ENCODE data around the gene ZNF792. TPM values are rescaled to one million over a fixed set of nuclear protein-coding genes. Genes with fewer than 3 reads are reported as not detected.

The ZNF792 gene
- total RNA-seq, 1 donor from 2014 or later: 3.3 TPM

GRCh38 chr19:34960103-34960805, 3.8 kb downstream of the ZNF792 start:
- H3K4me3 ChIP-seq (ENCODE audit: low read depth, low read length): no peak overlapping the region
- no peak for DNase-seq (ENCODE audit: low read depth)
- no peak for TF ChIP-seq CTCF (conservative IDR thresholded peaks at IDR 0.05; ENCODE audit: low read depth, low read length)

- no peak for DNase-seq (ENCODE audit: low read depth)
- TF ChIP-seq CTCF (conservative IDR thresholded peaks at IDR 0.05; ENCODE audit: low read depth, low read length): no peak
- H3K4me3 ChIP-seq (ENCODE audit: low read depth, low read length): no peak overlapping the region
These were observed 5.0 kb downstream of the ZNF792 start for GRCh38 chr19:34959021-34959420.

- DNase-seq (ENCODE audit: low read depth): no peak
- no peak for TF ChIP-seq CTCF (conservative IDR thresholded peaks at IDR 0.05; ENCODE audit: low read depth, low read length)
- no peak overlapping the region for H3K4me3 ChIP-seq (ENCODE audit: low read depth, low read length)
These were observed 5.9 kb downstream of the ZNF792 start for GRCh38 chr19:34957830-34958751.

GRCh38 chr19:34953092-34953491, 10.9 kb downstream of the ZNF792 start:
- DNase-seq (ENCODE audit: low read depth): no peak
- TF ChIP-seq CTCF (conservative IDR thresholded peaks at IDR 0.05; ENCODE audit: low read depth, low read length): no peak
- H3K4me3 ChIP-seq (ENCODE audit: low read depth, low read length): no peak overlapping the region

- H3K4me3 ChIP-seq (ENCODE audit: low read depth, low read length): no peak overlapping the region
- no peak for DNase-seq (ENCODE audit: low read depth)
- TF ChIP-seq CTCF (conservative IDR thresholded peaks at IDR 0.05; ENCODE audit: low read depth, low read length): no peak
These were observed 20.0 kb downstream of the ZNF792 start for GRCh38 chr19:34943861-34944573.

- TF ChIP-seq CTCF (conservative IDR thresholded peaks at IDR 0.05; ENCODE audit: low read depth, low read length): no peak
- no peak for DNase-seq (ENCODE audit: low read depth)
These were observed 25.1 kb downstream of the ZNF792 start for GRCh38 chr19:34938886-34939285.

More at GRCh38 chr19:34938886-34939285, 25.1 kb downstream of the ZNF792 start:
- no peak overlapping the region for H3K4me3 ChIP-seq (ENCODE audit: low read depth, low read length)

Data from epithelial cell of proximal tubule (primary cell).